GM12878 (cell line): ENCODE data around the gene PDSS2. TPM values are rescaled to one million over a fixed set of nuclear protein-coding genes. Genes with fewer than 3 reads are reported as not detected.

Experiments
- ATAC-seq: fragments of 200-7000 bp; cut with Tn5 transposase; 3 replicates; pipeline ENCODE4 v1.9.1; 2020; ENCODE audit warnings: mild to moderate bottlenecking, moderate library complexity
- BruUV-seq: library from RNA; stranded (reverse); fragments of 400-500 nt; replicated peaks from 2 replicates; lab custom pipeline; 2021; lab: Mats Ljungman, UMichigan
- CTCF ChIA-PET: fragments of 300-600 bp; sonication (Branson Sonifier 250); formaldehyde crosslinking; extraction: SDS; loops from one replicate; lab custom pipeline; 2021; ENCODE audit warnings: inconsistent platforms; lab: Yijun Ruan, JAX
- POLR2A ChIA-PET: fragments of 350-600 bp; formaldehyde crosslinking; extraction: SDS; loops from one replicate; lab custom pipeline; 2021; ENCODE audit warnings: inconsistent platforms; lab: Charles Lee
- RAD21 ChIA-PET: fragments of 300-600 bp; sonication (Branson Sonifier 250); formaldehyde crosslinking; loops from one replicate; lab custom pipeline; 2023; ENCODE audit warnings: antibody characterized with exemption; ENCODE audit not compliant: unreplicated experiment; lab: Charles Lee
- SMC1A ChIA-PET: fragments of 300-600 bp; sonication (Branson Sonifier 250); formaldehyde crosslinking; loops from one replicate; lab custom pipeline; 2023; ENCODE audit not compliant: unreplicated experiment, uncharacterized antibody; lab: Charles Lee
- DNase-seq: peaks from one replicate; pipeline ENCODE4 v3.0.0-alpha.2; 2011; ENCODE audit warnings: low read depth, low spot score
- FAIRE-seq: peaks from 3 replicates; lab custom pipeline; 2011; peaks lifted over from hg19 to GRCh38; lab: Jason Lieb, UNC
- H2AFZ ChIP-seq: 2 replicates; pipeline ENCODE4 v1.6.0; 2011; ENCODE audit warnings: low read depth, low read length, control low read depth; ENCODE audit not compliant: control insufficient read depth
- H3K27ac ChIP-seq: 2 replicates; pipeline ENCODE4 v1.5.1; 2011; ENCODE audit warnings: control low read depth; ENCODE audit not compliant: control insufficient read depth, insufficient read depth
- H3K27me3 ChIP-seq, 2 experiments: replicated peaks in 1 of 2; 2 replicates each; pipeline versions ENCODE4 v1.6.0 to v1.6.1; 2011; ENCODE audit warnings: low read length in 1 of 2; ENCODE audit not compliant: control insufficient read depth in 2 of 2, insufficient read depth in 2 of 2
- H3K36me3 ChIP-seq, 2 experiments: 2 replicates each; pipeline ENCODE4 v1.5.1; 2011; ENCODE audit warnings: low read length in 1 of 2; ENCODE audit not compliant: control insufficient read depth in 2 of 2, insufficient read depth in 2 of 2
- H3K4me1 ChIP-seq: 2 replicates; pipeline ENCODE4 v1.6.1; 2011; ENCODE audit warnings: mild to moderate bottlenecking, low read length, moderate library complexity, mixed read lengths; ENCODE audit not compliant: control insufficient read depth, insufficient read depth
- H3K4me2 ChIP-seq: 2 replicates; pipeline ENCODE4 v1.6.0; 2011; ENCODE audit warnings: control low read depth; ENCODE audit not compliant: control insufficient read depth, insufficient read depth
- H3K4me3 ChIP-seq: fragments of 200-600 bp; sonication (generic); 2 replicates; pipeline ENCODE4 v1.5.1; 2016
- H3K79me2 ChIP-seq: 2 replicates; pipeline ENCODE4 v1.6.0; 2011; ENCODE audit warnings: low read length; ENCODE audit not compliant: control insufficient read depth, insufficient read depth
- H3K9ac ChIP-seq: 2 replicates; pipeline ENCODE4 v1.8.0; 2011; ENCODE audit warnings: low read length, control low read depth, mixed read lengths; ENCODE audit not compliant: control insufficient read depth, insufficient read depth
- H3K9me3 ChIP-seq: replicated peaks from 3 replicates; pipeline ENCODE4 v1.5.1; 2011; ENCODE audit warnings: mild to moderate bottlenecking, low read length; ENCODE audit not compliant: control insufficient read depth, insufficient read depth
- H4K20me1 ChIP-seq: 2 replicates; pipeline ENCODE4 v1.6.0; 2011; ENCODE audit not compliant: control insufficient read depth, insufficient read depth
- CREM ChIP-seq: IDR thresholded peaks from 2 replicates; pipeline ENCODE4 v1.6.1; 2014; ENCODE audit warnings: antibody characterized with exemption, low read depth
- DPF2 ChIP-seq: fragments of 450-650 bp; IDR thresholded peaks from 2 replicates; pipeline ENCODE4 v1.6.1; 2017; ENCODE audit warnings: mild to moderate bottlenecking
- FOXK2 ChIP-seq: fragments of 450-650 bp; IDR thresholded peaks from 2 replicates; pipeline ENCODE4 v1.6.1; 2017; ENCODE audit warnings: mild to moderate bottlenecking, moderate library complexity
- MXI1 ChIP-seq: fragments of 150-350 bp; IDR thresholded peaks from 2 replicates; pipeline ENCODE4 v1.6.1; 2011; ENCODE audit warnings: low read depth, mild to moderate bottlenecking, inconsistent platforms, low read length, improper control_type of control experiment
- NR2C2 ChIP-seq: IDR thresholded peaks from 2 replicates; pipeline ENCODE4 v1.6.1; 2011; ENCODE audit warnings: borderline replicate concordance, low read depth; ENCODE audit not compliant: control insufficient read depth, insufficient read length
- NRF1 ChIP-seq: conservative IDR thresholded peaks from 2 replicates; pipeline ENCODE4 v1.6.1; 2011; ENCODE audit warnings: mild to moderate bottlenecking, low read depth, low read length, improper control_type of control experiment
- STAT1 ChIP-seq: fragments of 450-650 bp; conservative IDR thresholded peaks from 2 replicates; pipeline ENCODE4 v1.6.1; 2014; ENCODE audit warnings: antibody characterized with exemption, mild to moderate bottlenecking
- ZSCAN29 ChIP-seq: fragments of 450-650 bp; IDR thresholded peaks from 2 replicates; pipeline ENCODE4 v1.6.1; 2017; ENCODE audit warnings: mild to moderate bottlenecking, moderate library complexity
- WGBS: methylation state at CpG from one replicate; pipeline ENCODE4 v1.1.6; 2016; ENCODE audit warnings: low lambda C conversion rate; ENCODE audit not compliant: insufficient replicate concordance, insufficient coverage; ENCODE audit errors: missing lambda C conversion rate; 5-methylcytosine and 5-hydroxymethylcytosine counted together
- in situ Hi-C: fragments of 300-500 bp; cut with MboI; formaldehyde crosslinking; loops from 9 replicates; pipeline ENCODE4 v1.14.3; 2018; ENCODE audit warnings: mixed read lengths
- intact Hi-C: fragments of 100-400 bp; cut with micrococcal nuclease; formaldehyde crosslinking; loops from one replicate; pipeline ENCODE4 v1.14.2; 2022; ENCODE audit not compliant: unreplicated experiment
- polyA plus RNA-seq, 11 experiments: library from polyadenylated mRNA; depleted of rRNA in 4 of 11; unstranded in 6 of 11; stranded (reverse) in 5 of 11; fragments of >200 nt; fragmentation: Nextera tagmentation in 4 of 11; fragmentation: Illumina TruSeq in 1 of 11; extraction: Ambion mirVana in 4 of 11; extraction: Trizol in 1 of 11; gene quantifications; 1 replicate in 1 of 11; 2 replicates in 10 of 11; pipeline versions ENCODE4 v1.2.1 to v1.2.3, GENCODE V29; 2011 to 2016; ENCODE audit warnings: inconsistent platforms in 2 of 11, missing spikeins in 2 of 11, low read depth in 1 of 11
- total RNA-seq, 4 experiments: library from RNA; depleted of rRNA in 3 of 4; stranded (reverse); fragments of >200 nt in 3 of 4; fragmentation: Illumina TruSeq in 1 of 4; extraction: Trizol in 1 of 4; gene quantifications; 2 replicates each; pipeline versions ENCODE4 v1.2.1 to v1.2.3, GENCODE V29; 2013 to 2021
- TF ChIP-seq, protein P1 (sequence below): IDR thresholded peaks from 2 replicates; pipeline ENCODE4 v1.6.1; 2012; ENCODE audit warnings: low read depth, low read length, improper control_type of control experiment
- TF ChIP-seq, protein P2 (sequence below): IDR thresholded peaks from 2 replicates; pipeline ENCODE4 v1.6.1; 2012; ENCODE audit warnings: low read depth, low read length, improper control_type of control experiment

Gene PDSS2
- total and polyA plus RNA-seq, 10 of the 15 experiments (the other 5 are each of a cell fraction or from before 2014, with no cell fraction given) = 7.7 to 15.5 (median 9.6) TPM

DNA sequence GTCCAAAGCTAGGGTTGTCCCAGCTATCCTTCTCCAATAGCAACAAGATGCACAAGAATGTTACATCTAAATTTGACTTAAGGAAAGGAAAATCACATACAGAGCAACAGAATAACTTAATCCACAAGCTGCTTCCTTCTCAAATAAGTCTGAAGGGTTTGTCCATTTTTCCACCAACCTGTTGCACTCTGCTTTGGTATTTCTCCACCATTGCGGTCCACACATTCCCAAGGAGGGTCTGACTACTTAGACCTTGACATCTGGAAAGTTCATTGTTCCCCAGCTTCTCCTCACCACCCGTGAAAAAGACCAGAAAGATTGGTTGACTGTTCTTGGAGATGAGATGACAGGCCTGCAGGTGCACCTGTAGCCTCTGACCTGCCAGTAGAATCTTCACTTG lies 72.5 kb downstream of the PDSS2 start:
- H3K27me3 ChIP-seq = no peaks in the 10 kb centered on the region
- H4K20me1 ChIP-seq = no peaks in the 10 kb centered on the region
- no peaks in the 10 kb centered on the region for H3K79me2 ChIP-seq
- H3K4me3 ChIP-seq = no peak overlapping the region
- BruUV-seq = no TSS peak
- WGBS = 98% methylated on average over 2 of the region's 2 CpGs
- ChIA-PET RAD21 (no interaction called here), CTCF (no interaction called here), POLR2A (no interaction called here), SMC1A (interaction anchor here (0.7 to 1.0 kb wide), 2 partner anchors 25 to 39 kb away, joined by 3 read pairs; no protein-coding TSS in a partner anchor)
- intact Hi-C loops (no loop called here), in situ Hi-C loops (no loop called here)
- H3K9me3 ChIP-seq = no peaks in the 10 kb centered on the region; the same call in 2 of the 3 replicates
- DNase-seq (no peak), FAIRE-seq (no peak), ATAC-seq (no peak)
- no peaks in the 10 kb centered on the region for H3K36me3 ChIP-seq
- H3K9ac ChIP-seq = no peak overlapping the region
- no peak for TF ChIP-seq ZSCAN29
- TF ChIP-seq NRF1 = no peak
- TF ChIP-seq, protein P1, sequence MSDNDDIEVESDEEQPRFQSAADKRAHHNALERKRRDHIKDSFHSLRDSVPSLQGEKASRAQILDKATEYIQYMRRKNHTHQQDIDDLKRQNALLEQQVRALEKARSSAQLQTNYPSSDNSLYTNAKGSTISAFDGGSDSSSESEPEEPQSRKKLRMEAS = no peak
- no peak for TF ChIP-seq MXI1
- TF ChIP-seq DPF2 = no peak
- no peak for TF ChIP-seq NR2C2
- no peak for TF ChIP-seq STAT1
- TF ChIP-seq FOXK2 = no peak
- TF ChIP-seq, protein P2, sequence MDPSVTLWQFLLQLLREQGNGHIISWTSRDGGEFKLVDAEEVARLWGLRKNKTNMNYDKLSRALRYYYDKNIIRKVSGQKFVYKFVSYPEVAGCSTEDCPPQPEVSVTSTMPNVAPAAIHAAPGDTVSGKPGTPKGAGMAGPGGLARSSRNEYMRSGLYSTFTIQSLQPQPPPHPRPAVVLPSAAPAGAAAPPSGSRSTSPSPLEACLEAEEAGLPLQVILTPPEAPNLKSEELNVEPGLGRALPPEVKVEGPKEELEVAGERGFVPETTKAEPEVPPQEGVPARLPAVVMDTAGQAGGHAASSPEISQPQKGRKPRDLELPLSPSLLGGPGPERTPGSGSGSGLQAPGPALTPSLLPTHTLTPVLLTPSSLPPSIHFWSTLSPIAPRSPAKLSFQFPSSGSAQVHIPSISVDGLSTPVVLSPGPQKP = no peak
- no peak for TF ChIP-seq CREM
- H3K27ac ChIP-seq = no peak overlapping the region
- H3K4me1 ChIP-seq = no peaks in the 10 kb centered on the region
- H3K4me2 ChIP-seq = no peak overlapping the region
- no peak overlapping the region for H2AFZ ChIP-seq
